CD8-positive, alpha-beta memory T cell (primary cell): ENCODE measurements around the gene PCK2. TPM values are rescaled to one million over a fixed set of nuclear protein-coding genes. Genes with fewer than 3 reads are reported as not detected.

Source experiments
- CTCF ChIA-PET: fragments of 350-600 bp; sonication (Branson Sonifier 250); formaldehyde crosslinking; loops from one replicate; lab custom pipeline; 2021; ENCODE audit warnings: antibody characterized with exemption; lab: Charles Lee
- POLR2A ChIA-PET: fragments of 350-600 bp; sonication (Branson Sonifier 250); formaldehyde crosslinking; loops from one replicate; lab custom pipeline; 2021; ENCODE audit warnings: antibody characterized with exemption; lab: Charles Lee
- DNase-seq, 5 donors: peaks; one replicate each; pipeline versions ENCODE4 v3.0.0 to v3.0.0-alpha.2; 2020 to 2022; ENCODE audit warnings: mixed read lengths in 1 of 5
- H3K27ac ChIP-seq: one replicate; pipeline ENCODE4 v1.7.0; 2013; ENCODE audit warnings: low read depth, mild to moderate bottlenecking, low read length, moderate library complexity
- H3K27me3 ChIP-seq: 2 replicates; pipeline ENCODE4 v1.7.0; 2013; ENCODE audit warnings: low read length, mild to moderate bottlenecking; ENCODE audit not compliant: insufficient read depth, poor library complexity, severe bottlenecking
- H3K36me3 ChIP-seq: 2 replicates; pipeline ENCODE4 v1.7.0; 2013; ENCODE audit warnings: mild to moderate bottlenecking, low read length, moderate library complexity; ENCODE audit not compliant: insufficient read depth
- H3K4me1 ChIP-seq: 2 replicates; pipeline ENCODE4 v1.7.0; 2013; ENCODE audit warnings: mild to moderate bottlenecking, low read length, moderate library complexity; ENCODE audit not compliant: insufficient read depth
- H3K4me3 ChIP-seq: 2 replicates; pipeline ENCODE4 v1.7.0; 2013; ENCODE audit warnings: mild to moderate bottlenecking, low read length
- H3K9me3 ChIP-seq: 2 replicates; pipeline ENCODE4 v1.7.0; 2013; ENCODE audit warnings: mild to moderate bottlenecking, low read length
- H3K27ac Mint-ChIP-seq, 8 donors: one replicate each; pipeline ENCODE4 v1.8.0; 2020 to 2021; ENCODE audit warnings: mixed read lengths in 8 of 8, mild to moderate bottlenecking in 6 of 8, inconsistent platforms in 3 of 8, moderate library complexity in 3 of 8
- H3K27me3 Mint-ChIP-seq, 2 donors: one replicate each; pipeline ENCODE4 v1.8.0; 2020 to 2021; ENCODE audit warnings: mixed read lengths in 2 of 2, mild to moderate bottlenecking in 1 of 2, moderate library complexity in 1 of 2
- H3K36me3 Mint-ChIP-seq, 3 donors: one replicate each; pipeline ENCODE4 v1.8.0; 2020 to 2021; ENCODE audit warnings: mixed read lengths in 3 of 3, inconsistent platforms in 1 of 3, mild to moderate bottlenecking in 1 of 3
- H3K4me1 Mint-ChIP-seq, 3 donors: one replicate each; pipeline ENCODE4 v1.8.0; 2020 to 2021; ENCODE audit warnings: mixed read lengths in 3 of 3, inconsistent platforms in 1 of 3, mild to moderate bottlenecking in 1 of 3
- H3K4me3 Mint-ChIP-seq, 7 donors: one replicate each; pipeline ENCODE4 v1.8.0; 2020 to 2021; ENCODE audit warnings: mixed read lengths in 7 of 7, mild to moderate bottlenecking in 6 of 7, moderate library complexity in 4 of 7, inconsistent platforms in 2 of 7
- H3K9me3 Mint-ChIP-seq, 5 donors: one replicate each; pipeline ENCODE4 v1.8.0; 2020 to 2022; ENCODE audit warnings: mixed read lengths in 5 of 5, mild to moderate bottlenecking in 3 of 5, moderate library complexity in 2 of 5, inconsistent platforms in 1 of 5
- polyA plus RNA-seq: library from polyadenylated mRNA; unstranded; fragments of 300-500 nt; fragmentation: Illumina TruSeq; gene quantifications from one replicate; pipeline ENCODE4 v1.2.3, GENCODE V29; 2021
- total RNA-seq, 2 experiments: library from RNA; stranded (reverse); gene quantifications; one replicate each; pipeline ENCODE4 v1.2.3, GENCODE V29; 2021

PCK2 gene
- total and polyA plus RNA-seq, 3 experiments from 2014 or later = 16.9 to 88.3 (median 79.6) TPM

GRCh38 chr14:24094841-24095270 lies 745 bp downstream of the PCK2 start:
- Histone ChIP-seq H3K4me1 (peaks cover 16% of the 10 kb centered on the region), H3K9me3 (no peaks in the 10 kb centered on the region), H3K4me3 (peak overlapping the region; percentile 93), H3K27me3 (no peaks in the 10 kb centered on the region), H3K27ac (peak overlapping the region; percentile 83), H3K36me3 (no peaks in the 10 kb centered on the region)
- Mint-ChIP-seq H3K4me1 (peaks cover 28 to 34% (median 32%) of the 10 kb centered on the region in 3 donors), H3K4me3 (peak overlapping the region; percentile 93 to 99 (median 97)), H3K36me3 (peaks cover 0 to 28% (median 4%) of the 10 kb centered on the region in 3 donors), H3K9me3 (no peaks in the 10 kb centered on the region), H3K27ac (peak overlapping the region; percentile 65 to 98 (median 95)), H3K27me3 (no peaks in the 10 kb centered on the region)
- CTCF ChIA-PET = interaction anchor here (0.6 to 12.1 kb wide), 5 partner anchors 11 to 148 kb away, joined by 3 to 185 read pairs (median 4); partner anchors contain the start of gene TINF2
- DNase-seq = no peak
- POLR2A ChIA-PET = interaction anchor here (1.4 to 4.9 kb wide), 3 partner anchors 15 to 118 kb away, joined by 5 to 29 read pairs (median 26); partner anchors contain the start of genes CHMP4A, DCAF11 and NRL

- Mint-ChIP-seq H3K9me3 (no peaks in the 10 kb centered on the region), H3K27ac (peak overlapping the region; percentile 65 to 98 (median 95)), H3K4me3 (peak overlapping the region; percentile 93 to 99 (median 97)), H3K27me3 (no peaks in the 10 kb centered on the region), H3K4me1 (peaks cover 27 to 30% (median 28%) of the 10 kb centered on the region in 3 donors), H3K36me3 (peaks cover 0 to 34% (median 4%) of the 10 kb centered on the region in 3 donors)
- DNase-seq = peak in 3 of 5 donors; percentile 17 to 21 (median 18)
- ChIA-PET CTCF (interaction anchor here (0.6 to 12.1 kb wide), 7 partner anchors 10 to 147 kb away, joined by 3 to 185 read pairs (median 4); partner anchors contain the start of genes DCAF11, NRL and TINF2), POLR2A (interaction anchor here (0.7 to 4.9 kb wide), 4 partner anchors 14 to 118 kb away, joined by 5 to 29 read pairs (median 20); partner anchors contain the start of genes CHMP4A, DCAF11 and NRL)
- H3K9me3 ChIP-seq = no peaks in the 10 kb centered on the region
- H3K27me3 ChIP-seq = no peaks in the 10 kb centered on the region
- H3K4me1 ChIP-seq = peaks cover 16% of the 10 kb centered on the region
- H3K27ac ChIP-seq = peak overlapping the region; percentile 83
- H3K36me3 ChIP-seq = no peaks in the 10 kb centered on the region
- peak overlapping the region; percentile 93 for H3K4me3 ChIP-seq
These were observed 1.4 kb downstream of the PCK2 start for GRCh38 chr14:24095271-24096068.

- H3K36me3 ChIP-seq = no peaks in the 10 kb centered on the region
- Mint-ChIP-seq H3K4me3 (peak overlapping the region; percentile 18 to 83 (median 50)), H3K4me1 (peaks cover 24 to 28% (median 25%) of the 10 kb centered on the region in 3 donors), H3K27me3 (no peaks in the 10 kb centered on the region), H3K27ac (peak overlapping the region in 7 of 8 donors; percentile 13 to 87 (median 70)), H3K9me3 (no peaks in the 10 kb centered on the region), H3K36me3 (peaks cover 0 to 45% (median 8%) of the 10 kb centered on the region in 3 donors)
- no peak for DNase-seq
- no peak overlapping the region for H3K4me3 ChIP-seq
- H3K9me3 ChIP-seq = no peaks in the 10 kb centered on the region
- no peak overlapping the region for H3K27ac ChIP-seq
- no peaks in the 10 kb centered on the region for H3K27me3 ChIP-seq
- peaks cover 16% of the 10 kb centered on the region for H3K4me1 ChIP-seq
- POLR2A ChIA-PET = interaction anchor here (0.8 kb wide), 1 partner anchor 1536 kb away, joined by 3 read pairs; no protein-coding TSS in a partner anchor
- CTCF ChIA-PET = interaction anchor here (1.3 to 12.1 kb wide), 4 partner anchors 9 to 40 kb away, joined by 4 to 185 read pairs (median 60); partner anchors contain the start of genes DCAF11 and NRL
These were observed 2.6 kb downstream of the PCK2 start for GRCh38 chr14:24096545-24097181.

GRCh38 chr14:24098229-24098926 lies 4.3 kb downstream of the PCK2 start:
- Histone ChIP-seq H3K4me1 (peaks cover 15% of the 10 kb centered on the region), H3K9me3 (no peaks in the 10 kb centered on the region), H3K4me3 (no peak overlapping the region), H3K27ac (no peak overlapping the region), H3K27me3 (no peaks in the 10 kb centered on the region), H3K36me3 (no peaks in the 10 kb centered on the region)
- H3K4me1 Mint-ChIP-seq = peaks cover 20 to 23% (median 22%) of the 10 kb centered on the region in 3 donors
- no peak for DNase-seq
- no peaks in the 10 kb centered on the region for H3K9me3 Mint-ChIP-seq
- H3K27ac Mint-ChIP-seq = peak overlapping the region in 1 of 8 donors; percentile 54
- H3K4me3 Mint-ChIP-seq = no peak overlapping the region
- ChIA-PET CTCF (interaction anchor here (1.2 to 12.1 kb wide), 2 partner anchors 7 to 15 kb away, joined by 4 to 185 read pairs; no protein-coding TSS in a partner anchor), POLR2A (no interaction called here)
- no peaks in the 10 kb centered on the region for H3K27me3 Mint-ChIP-seq
- peaks cover 3 to 57% (median 12%) of the 10 kb centered on the region in 3 donors for H3K36me3 Mint-ChIP-seq

GRCh38 chr14:24098927-24099813 lies 5.1 kb downstream of the PCK2 start:
- H3K4me3 Mint-ChIP-seq = no peak overlapping the region
- H3K27ac Mint-ChIP-seq = peak overlapping the region in 2 of 8 donors; percentile 54 to 91
- Histone ChIP-seq H3K4me3 (no peak overlapping the region), H3K27ac (no peak overlapping the region), H3K9me3 (no peaks in the 10 kb centered on the region), H3K27me3 (no peaks in the 10 kb centered on the region), H3K36me3 (peaks cover 6% of the 10 kb centered on the region), H3K4me1 (peaks cover 10% of the 10 kb centered on the region)
- ChIA-PET POLR2A (no interaction called here), CTCF (interaction anchor here (1.2 to 12.1 kb wide), 2 partner anchors 6 to 15 kb away, joined by 4 to 185 read pairs; no protein-coding TSS in a partner anchor)
- peaks cover 3 to 63% (median 14%) of the 10 kb centered on the region in 3 donors for H3K36me3 Mint-ChIP-seq
- H3K9me3 Mint-ChIP-seq = no peaks in the 10 kb centered on the region
- H3K4me1 Mint-ChIP-seq = peaks cover 15 to 19% (median 17%) of the 10 kb centered on the region in 3 donors
- no peaks in the 10 kb centered on the region for H3K27me3 Mint-ChIP-seq
- DNase-seq = no peak

GRCh38 chr14:24100197-24100981 lies 6.3 kb downstream of the PCK2 start:
- H3K27ac ChIP-seq = no peak overlapping the region
- Mint-ChIP-seq H3K27ac (peak overlapping the region in 3 of 8 donors; percentile 18 to 88 (median 85)), H3K4me3 (no peak overlapping the region), H3K36me3 (peaks cover 3 to 64% (median 13%) of the 10 kb centered on the region in 3 donors), H3K9me3 (no peaks in the 10 kb centered on the region), H3K4me1 (peaks cover 9 to 10% (median 9%) of the 10 kb centered on the region in 3 donors), H3K27me3 (no peaks in the 10 kb centered on the region)
- ChIA-PET POLR2A (no interaction called here), CTCF (interaction anchor here (1.2 to 11.6 kb wide), 2 partner anchors 7 to 8 kb away, joined by 6 to 185 read pairs; partner anchors contain the start of gene PCK2)
- no peaks in the 10 kb centered on the region for H3K27me3 ChIP-seq
- DNase-seq = no peak
- H3K4me3 ChIP-seq = no peak overlapping the region
- peaks cover 6% of the 10 kb centered on the region for H3K36me3 ChIP-seq
- no peaks in the 10 kb centered on the region for H3K9me3 ChIP-seq
- peaks cover 6% of the 10 kb centered on the region for H3K4me1 ChIP-seq
